Measurements from ENCODE around the gene SLC43A2.

SLC43A2 gene

DNA sequence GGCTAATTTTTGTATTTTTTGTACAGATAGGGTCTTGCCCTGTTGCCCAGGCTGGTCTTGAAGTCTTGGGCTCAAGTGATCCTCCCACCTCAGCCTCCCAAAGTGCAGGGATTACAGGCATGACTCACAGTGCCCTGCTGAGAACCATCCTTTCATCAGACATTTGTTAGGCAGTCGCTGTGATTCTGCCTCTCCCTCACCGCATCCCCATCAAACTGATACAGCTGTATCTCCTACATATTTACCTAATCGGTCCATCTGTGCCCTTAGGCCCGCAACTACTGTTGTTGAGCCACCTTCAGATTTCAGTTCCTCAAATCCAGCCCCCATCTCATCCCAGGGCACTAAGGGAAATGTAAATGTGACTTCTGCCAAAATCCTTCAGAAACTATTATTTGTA is 2.0 kb upstream of the SLC43A2 start (continued):
- TF ChIP-seq, protein P1, sequence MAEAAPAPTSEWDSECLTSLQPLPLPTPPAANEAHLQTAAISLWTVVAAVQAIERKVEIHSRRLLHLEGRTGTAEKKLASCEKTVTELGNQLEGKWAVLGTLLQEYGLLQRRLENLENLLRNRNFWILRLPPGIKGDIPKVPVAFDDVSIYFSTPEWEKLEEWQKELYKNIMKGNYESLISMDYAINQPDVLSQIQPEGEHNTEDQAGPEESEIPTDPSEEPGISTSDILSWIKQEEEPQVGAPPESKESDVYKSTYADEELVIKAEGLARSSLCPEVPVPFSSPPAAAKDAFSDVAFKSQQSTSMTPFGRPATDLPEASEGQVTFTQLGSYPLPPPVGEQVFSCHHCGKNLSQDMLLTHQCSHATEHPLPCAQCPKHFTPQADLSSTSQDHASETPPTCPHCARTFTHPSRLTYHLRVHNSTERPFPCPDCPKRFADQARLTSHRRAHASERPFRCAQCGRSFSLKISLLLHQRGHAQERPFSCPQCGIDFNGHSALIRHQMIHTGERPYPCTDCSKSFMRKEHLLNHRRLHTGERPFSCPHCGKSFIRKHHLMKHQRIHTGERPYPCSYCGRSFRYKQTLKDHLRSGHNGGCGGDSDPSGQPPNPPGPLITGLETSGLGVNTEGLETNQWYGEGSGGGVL (tag by site-specific recombination; IDR thresholded peaks at IDR 0.05) = 0 out of 2 replicates have a peak, but pooled peaks have one; percentile 11
- TF ChIP-seq ZNF549 (tag by site-specific recombination; IDR thresholded peaks at IDR 0.05) (no peak), ZNF404 (tag by site-specific recombination; IDR thresholded peaks at IDR 0.05) (no peak), CTCF (tag by site-specific recombination; IDR thresholded peaks at IDR 0.05) (no peak), ZNF133 (tag by site-specific recombination; IDR thresholded peaks at IDR 0.05) (no peak), ZNF274 (IDR thresholded peaks at IDR 0.05; ENCODE audit: low read length) (no peak), ZNF274 (tag by site-specific recombination; IDR thresholded peaks at IDR 0.05; ENCODE audit: borderline replicate concordance) (no peak), ZNF10 (tag by site-specific recombination; IDR thresholded peaks at IDR 0.05) (no peak), ZNF239 (tag by site-specific recombination; IDR thresholded peaks at IDR 0.05) (no peak), ZNF423 (tag by site-specific recombination; IDR thresholded peaks at IDR 0.05) (no peak), GFI1B (tag by site-specific recombination; IDR thresholded peaks at IDR 0.05) (0 out of 2 replicates have a peak, but pooled peaks have one; percentile 37), ZNF48 (tag by site-specific recombination; IDR thresholded peaks at IDR 0.05) (no peak), ZFP69B (tag by site-specific recombination; IDR thresholded peaks at IDR 0.05) (no peak), ZFHX2 (tag by site-specific recombination; conservative IDR thresholded peaks at IDR 0.05) (peak; percentile 18; the same call in 1 of the 2 replicates), GLIS1 (tag by site-specific recombination; IDR thresholded peaks at IDR 0.05) (no peak; the same call in 1 of the 2 replicates), ZNF501 (tag by site-specific recombination; IDR thresholded peaks at IDR 0.05) (no peak), ZNF561 (tag by site-specific recombination; IDR thresholded peaks at IDR 0.05; ENCODE audit: borderline replicate concordance) (no peak), ZBTB21 (tag by site-specific recombination; IDR thresholded peaks at IDR 0.05) (no peak), ZNF658 (tag by site-specific recombination; IDR thresholded peaks at IDR 0.05) (no peak)
- TF ChIP-seq, protein P2, sequence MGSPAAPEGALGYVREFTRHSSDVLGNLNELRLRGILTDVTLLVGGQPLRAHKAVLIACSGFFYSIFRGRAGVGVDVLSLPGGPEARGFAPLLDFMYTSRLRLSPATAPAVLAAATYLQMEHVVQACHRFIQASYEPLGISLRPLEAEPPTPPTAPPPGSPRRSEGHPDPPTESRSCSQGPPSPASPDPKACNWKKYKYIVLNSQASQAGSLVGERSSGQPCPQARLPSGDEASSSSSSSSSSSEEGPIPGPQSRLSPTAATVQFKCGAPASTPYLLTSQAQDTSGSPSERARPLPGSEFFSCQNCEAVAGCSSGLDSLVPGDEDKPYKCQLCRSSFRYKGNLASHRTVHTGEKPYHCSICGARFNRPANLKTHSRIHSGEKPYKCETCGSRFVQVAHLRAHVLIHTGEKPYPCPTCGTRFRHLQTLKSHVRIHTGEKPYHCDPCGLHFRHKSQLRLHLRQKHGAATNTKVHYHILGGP (tag by site-specific recombination; IDR thresholded peaks at IDR 0.05) = no peak

DNA sequence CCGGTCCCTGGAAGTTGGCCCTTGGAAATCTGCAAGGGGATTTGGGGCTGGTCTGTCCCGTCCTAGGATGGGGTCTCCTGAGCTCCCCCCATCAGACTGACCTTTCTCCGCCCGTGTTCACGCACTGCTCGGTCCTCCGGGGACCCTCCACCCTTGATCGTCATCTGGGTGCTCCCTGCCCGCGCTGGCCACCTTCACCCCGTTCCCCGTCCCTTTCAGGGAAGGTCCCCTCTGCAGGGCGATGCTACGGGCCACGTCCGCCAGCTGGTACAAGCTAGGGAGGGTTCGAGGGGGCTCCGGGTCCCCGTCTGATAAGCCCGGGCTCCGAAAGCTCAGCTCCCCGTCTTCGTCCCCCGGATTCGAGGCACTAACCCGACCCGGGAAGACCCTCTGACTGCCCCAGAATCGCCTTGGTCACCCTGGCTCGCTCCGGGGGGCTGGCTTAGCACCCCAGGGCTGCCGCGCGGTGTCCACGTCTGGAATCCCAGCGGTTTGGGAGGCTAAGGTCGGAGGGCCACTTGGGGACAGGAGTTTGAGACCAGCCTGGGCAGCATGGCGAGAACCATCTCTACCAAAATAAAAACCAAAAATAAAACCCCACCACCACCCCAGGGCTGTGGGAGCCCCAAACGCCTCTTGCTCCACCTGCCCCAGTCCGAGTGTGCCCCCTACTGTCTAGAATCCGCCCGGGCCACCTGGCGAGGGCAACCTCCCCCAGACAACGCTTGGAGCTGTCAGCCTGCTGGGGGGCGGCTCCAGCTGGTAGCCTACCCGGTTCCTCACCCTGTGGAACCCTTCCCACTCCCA is 1.1 kb upstream of the SLC43A2 start:
- H3K9me3 ChIP-seq (ENCODE audit: control insufficient read depth, insufficient read depth, low read depth, low read length) = no peaks in the 10 kb centered on the region
- CTCF ChIA-PET = interaction anchor here (0.6 to 2.8 kb wide), 31 partner anchors 8 to 628 kb away, joined by 3 to 44 read pairs (median 4); partner anchors contain the start of genes INPP5K, RILP and SCARF1
- POLR2A ChIA-PET = interaction anchor here (0.5 to 3.2 kb wide), 6 partner anchors 10 to 113 kb away, joined by 3 to 20 read pairs (median 4); partner anchors contain the start of gene INPP5K
- peak overlapping the region; percentile 66 for H3K4me3 ChIP-seq (ENCODE audit: low read depth, low read length)
- peak overlapping the region; percentile 84; the same call in 1 of the 2 replicates for H3K27ac ChIP-seq (ENCODE audit: extremely low read depth, low read depth, low read length)
- no peaks in the 10 kb centered on the region; the same call in 1 of the 2 replicates for H3K4me1 ChIP-seq (ENCODE audit: control insufficient read depth, insufficient read depth, low read length)
- H3K36me3 ChIP-seq (ENCODE audit: control insufficient read depth in 2 of 2, insufficient read depth in 1 of 2, low read length in 2 of 2) = no peaks in the 10 kb centered on the region
- peak; percentile 72 for TF ChIP-seq ZIC2 (tag by site-specific recombination; IDR thresholded peaks at IDR 0.05)
- TF ChIP-seq ZNF341 (tag by site-specific recombination; IDR thresholded peaks at IDR 0.05; ENCODE audit: low read depth) = no peak
- no peak for TF ChIP-seq ZNF843 (tag by site-specific recombination; IDR thresholded peaks at IDR 0.05)
- TF ChIP-seq CTCF (tag by site-specific recombination; IDR thresholded peaks at IDR 0.05) = peak; percentile 71
- TF ChIP-seq PRDM4 (tag by site-specific recombination; IDR thresholded peaks at IDR 0.05) = no peak
- no peak for TF ChIP-seq ZNF571 (tag by site-specific recombination; IDR thresholded peaks at IDR 0.05)
- TF ChIP-seq ZNF423 (tag by site-specific recombination; IDR thresholded peaks at IDR 0.05) = peak; percentile 61
- TF ChIP-seq ZNF121 (tag by site-specific recombination; IDR thresholded peaks at IDR 0.05) = peak; percentile 40; the same call in 1 of the 2 replicates
